RCC 7860 (cell line): ENCODE data around the gene PDE1C.

Experiments
- DNase-seq: peaks from one replicate; pipeline ENCODE4 v3.0.0-alpha.2; 2015; ENCODE audit warnings: low spot score
- FAIRE-seq: peaks from 2 replicates; lab custom pipeline; 2012; peaks lifted over from hg19 to GRCh38; lab: Jason Lieb, UNC

PDE1C gene

DNA sequence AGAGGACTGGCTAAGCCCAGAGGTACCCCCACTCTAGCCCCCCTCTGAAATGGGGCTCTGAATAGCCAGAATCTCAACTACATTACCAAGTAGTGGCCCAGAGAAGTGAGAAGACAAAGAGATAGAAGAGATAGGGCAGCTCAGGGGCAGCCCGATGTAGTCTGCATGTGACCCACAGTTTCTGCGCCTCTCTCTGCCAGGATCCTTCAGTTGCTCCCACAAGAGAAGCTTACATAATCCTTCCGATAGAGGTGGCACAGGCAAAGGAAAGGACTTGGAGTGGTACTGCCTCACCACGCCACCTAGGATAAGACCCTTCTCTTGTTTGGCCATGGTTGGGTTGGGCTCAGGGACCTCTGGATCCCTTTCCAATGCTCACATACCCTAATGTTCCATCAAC is 5.4 kb upstream of the PDE1C start:
- FAIRE-seq (no peak), DNase-seq (no peak)

GRCh38 chr7:32074787-32075585 is 4.8 kb upstream of the PDE1C start:
- DNase-seq (no peak), FAIRE-seq (no peak)

GRCh38 chr7:32073533-32073932 is 3.3 kb upstream of the PDE1C start:
- DNase-seq (no peak), FAIRE-seq (no peak)

- DNase-seq = no peak
- no peak for FAIRE-seq
These were observed 2.2 kb upstream of the PDE1C start for GRCh38 chr7:32072397-32072796.

- DNase-seq (no peak), FAIRE-seq (no peak)
These were observed 1.4 kb upstream of the PDE1C start for GRCh38 chr7:32071466-32072091.

DNA sequence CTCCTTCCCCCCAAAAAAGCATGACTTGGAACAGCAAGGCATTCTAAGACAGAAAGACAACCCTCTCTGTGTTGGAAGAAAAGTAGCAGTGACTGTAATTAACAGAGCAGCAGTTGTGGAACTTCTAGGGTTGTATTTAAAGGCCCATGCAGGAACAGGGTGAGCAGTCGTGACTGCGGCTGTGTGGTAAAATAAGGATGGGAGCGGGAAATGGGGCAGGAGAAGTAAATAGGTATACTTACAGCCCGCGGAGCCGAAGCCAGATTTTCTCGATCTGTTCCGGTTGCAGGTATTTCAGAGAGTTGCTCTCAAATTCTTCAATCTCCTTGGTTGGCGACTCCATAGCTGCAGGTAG is 179 bp downstream of the PDE1C start:
- DNase-seq (no peak), FAIRE-seq (no peak)

- DNase-seq = no peak
- no peak for FAIRE-seq
These were observed 1.0 kb downstream of the PDE1C start for GRCh38 chr7:32069116-32069650.

- no peak for DNase-seq
- FAIRE-seq = no peak
These were observed 1.7 kb downstream of the PDE1C start for GRCh38 chr7:32068411-32069101.

GRCh38 chr7:32066441-32066840 is 3.8 kb downstream of the PDE1C start:
- DNase-seq = no peak
- FAIRE-seq = no peak

DNA sequence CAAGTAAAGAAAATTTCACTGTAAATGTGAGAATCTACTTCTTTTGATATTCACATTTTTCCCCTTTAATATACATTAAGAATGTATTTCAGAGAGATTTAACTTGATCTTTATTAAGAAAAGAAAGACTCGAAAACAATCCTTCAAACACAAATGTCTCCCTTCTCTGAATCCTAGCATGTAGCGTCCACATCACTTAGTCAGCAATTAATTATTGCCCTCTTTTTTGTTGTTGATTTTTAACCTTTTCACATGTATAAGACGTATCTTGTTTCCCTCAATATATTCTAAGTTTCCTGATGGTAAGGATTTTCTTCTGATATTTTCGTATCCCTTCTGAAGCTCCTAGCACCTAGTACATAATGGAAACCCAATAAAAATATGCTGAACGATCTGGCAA is 6.6 kb downstream of the PDE1C start:
- FAIRE-seq (no peak), DNase-seq (no peak)

DNA sequence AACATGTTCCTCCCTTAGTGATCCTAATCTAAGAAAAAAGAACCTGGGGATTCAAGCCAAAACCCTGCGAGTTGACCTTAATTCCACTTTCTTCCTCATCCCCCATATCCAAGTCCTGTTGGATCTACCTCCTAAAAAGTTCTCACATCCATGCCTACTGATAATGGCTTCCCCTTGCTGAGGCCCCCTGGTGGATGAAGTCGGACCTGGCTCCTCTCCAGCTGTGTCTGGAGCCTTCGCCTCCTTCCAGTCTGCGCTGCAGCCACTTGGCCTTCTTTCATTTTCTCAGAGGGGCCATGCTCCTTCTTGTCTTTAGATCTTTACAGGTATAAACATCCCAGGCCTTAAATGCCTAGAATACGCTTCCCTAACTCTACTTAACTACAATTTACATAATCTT is 8.1 kb downstream of the PDE1C start:
- no peak for FAIRE-seq
- no peak for DNase-seq

DNA sequence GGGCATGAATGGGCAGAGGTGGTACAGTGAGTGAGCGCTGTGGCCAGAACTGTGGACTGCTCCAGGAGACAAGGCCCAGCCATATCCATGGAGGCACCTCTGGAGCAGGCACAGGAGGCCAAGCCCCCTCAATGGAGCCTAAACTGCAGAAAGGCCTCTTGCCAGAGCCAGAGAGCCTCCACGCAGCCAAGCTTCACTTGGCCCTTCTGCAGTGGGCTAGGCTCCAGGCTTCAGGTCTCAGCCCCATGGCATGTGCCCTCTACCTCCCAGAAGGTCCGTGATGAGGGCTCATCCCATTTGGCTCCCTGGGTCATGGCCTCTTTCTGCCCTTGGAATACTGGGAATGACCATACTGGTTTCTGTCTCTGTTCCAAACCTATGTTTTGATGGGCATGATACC is 8.9 kb downstream of the PDE1C start:
- DNase-seq (no peak), FAIRE-seq (no peak)

DNA sequence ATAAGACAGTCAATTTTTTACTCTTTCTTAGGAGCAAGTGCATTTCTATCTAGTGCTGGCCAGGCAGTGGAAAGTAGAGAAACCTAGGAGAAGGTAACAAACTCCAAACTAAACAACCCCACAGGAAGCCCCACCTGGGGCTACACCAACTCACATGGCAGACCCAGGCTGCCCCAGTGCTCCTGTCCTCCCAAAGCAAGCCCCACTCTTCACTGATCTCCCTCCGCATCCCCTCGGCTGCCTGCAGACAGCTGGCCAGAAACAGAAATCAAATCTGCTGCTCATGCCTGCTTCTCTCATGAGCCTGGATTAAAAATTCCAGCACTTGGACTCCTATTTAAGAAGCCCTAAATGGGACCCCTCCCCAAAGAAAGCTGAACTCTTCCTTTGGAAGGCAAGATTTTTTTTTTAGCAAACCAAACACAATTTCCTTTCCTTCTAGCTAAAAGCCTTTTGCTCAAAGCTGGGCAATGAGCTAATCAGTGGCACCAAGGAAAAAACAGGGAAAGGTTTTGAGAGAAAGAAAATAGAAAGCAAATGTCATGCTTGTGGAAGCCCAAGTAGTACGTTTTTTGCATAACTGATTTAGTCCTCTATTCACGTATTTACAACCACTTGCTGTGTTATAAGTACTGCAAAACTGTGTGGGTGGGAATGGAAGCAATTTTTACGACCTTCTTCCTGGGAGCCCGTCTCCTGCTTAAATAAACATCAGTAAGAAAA is 10.8 kb downstream of the PDE1C start:
- DNase-seq = no peak
- FAIRE-seq = no peak

DNA sequence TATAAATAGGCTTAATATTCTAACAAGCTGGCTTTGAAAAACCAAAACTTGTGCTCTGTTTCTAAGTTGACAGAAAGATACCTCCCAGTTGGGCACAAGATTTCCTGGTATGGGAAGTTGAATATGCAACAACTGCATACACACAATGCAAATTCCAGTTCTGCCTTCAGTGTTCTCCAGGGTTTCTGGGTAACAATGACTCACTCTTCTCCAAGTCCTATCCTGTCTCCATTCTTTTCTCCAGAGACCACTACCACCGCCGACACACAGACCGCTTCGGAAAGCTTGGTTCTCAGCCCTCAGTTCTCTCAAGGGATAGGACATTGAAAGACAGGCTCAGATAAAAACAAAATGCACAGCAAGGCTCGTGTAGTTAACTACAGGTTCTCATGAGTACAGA is 12.2 kb downstream of the PDE1C start:
- FAIRE-seq = no peak
- no peak for DNase-seq

GRCh38 chr7:32056767-32057166 is 13.4 kb downstream of the PDE1C start:
- FAIRE-seq (no peak), DNase-seq (no peak)

GRCh38 chr7:32053204-32053603 is 17.0 kb downstream of the PDE1C start:
- DNase-seq (no peak), FAIRE-seq (no peak)

DNA sequence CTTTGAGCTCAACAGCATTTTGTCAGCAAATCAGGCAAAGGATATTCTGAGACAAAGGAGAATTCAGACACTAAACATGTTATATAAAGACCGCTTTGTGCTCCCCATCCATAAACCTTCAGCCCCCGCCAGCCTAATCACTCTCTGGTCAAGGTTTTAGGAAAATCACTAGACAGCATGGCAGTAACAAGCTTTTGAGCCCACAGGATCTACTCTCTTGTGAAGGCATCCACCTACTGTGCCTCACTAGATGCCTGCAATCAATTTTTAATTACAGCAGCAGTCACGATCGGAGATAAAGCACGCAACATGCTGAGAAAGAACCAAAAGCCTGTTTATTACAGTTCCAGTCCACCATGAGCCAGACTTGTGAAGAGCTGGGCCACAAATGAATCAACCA is 19.1 kb downstream of the PDE1C start:
- DNase-seq = no peak
- FAIRE-seq = no peak

GRCh38 chr7:32049599-32049998 is 20.6 kb downstream of the PDE1C start:
- FAIRE-seq (no peak), DNase-seq (no peak)

- DNase-seq = no peak
- peak; percentile 42 for FAIRE-seq
These were observed 21.2 kb downstream of the PDE1C start for GRCh38 chr7:32048970-32049491.

DNA sequence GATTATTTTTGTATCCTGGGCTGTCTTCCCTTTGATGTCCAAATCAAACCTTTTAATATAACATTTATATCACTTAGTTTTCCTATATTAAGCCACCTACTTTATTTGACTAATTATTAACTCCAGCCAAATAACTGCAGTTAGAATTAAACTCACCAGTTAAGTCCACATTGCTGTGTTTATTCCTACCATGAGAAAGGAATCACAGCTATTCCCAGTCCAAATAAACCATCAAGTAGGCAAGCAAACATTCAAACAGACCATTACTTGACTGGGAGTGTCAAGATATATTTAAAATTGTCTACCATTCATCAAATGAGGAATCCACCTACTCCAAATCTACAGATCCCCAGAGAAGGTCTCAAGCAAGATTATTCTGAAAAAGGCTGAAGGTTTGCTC is 22.4 kb downstream of the PDE1C start:
- DNase-seq = no peak
- FAIRE-seq = no peak

DNA sequence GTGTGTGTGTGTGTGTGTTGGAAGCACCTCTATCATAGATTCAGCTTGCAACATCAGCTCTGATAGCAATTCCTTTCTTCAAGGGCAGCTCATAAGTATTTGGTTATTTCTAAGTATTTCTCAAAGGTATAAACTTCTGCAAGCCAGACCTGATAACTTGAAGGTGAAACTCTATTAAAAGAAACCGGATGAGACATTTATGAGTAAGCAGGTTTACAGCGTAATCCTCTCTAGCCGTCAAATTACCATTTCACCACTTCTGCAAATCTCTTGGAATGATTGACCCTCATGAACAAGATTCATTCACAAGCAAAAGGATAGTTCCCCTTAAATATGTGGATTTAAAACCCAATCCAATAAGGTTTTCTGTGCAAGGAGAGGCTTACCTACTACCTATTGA is 23.1 kb downstream of the PDE1C start:
- DNase-seq = no peak
- FAIRE-seq = no peak
